HUES48 (cell line): ENCODE results near the gene EPHB6.

ENCODE experiments used
- H3K27ac ChIP-seq: one replicate; pipeline ENCODE4 v1.7.0; 2013; ENCODE audit warnings: low read depth, low read length, inconsistent platforms
- H3K27me3 ChIP-seq: 2 replicates; pipeline ENCODE4 v1.6.1; 2013; ENCODE audit warnings: mild to moderate bottlenecking, low read length; ENCODE audit not compliant: control insufficient read depth, insufficient read depth
- H3K36me3 ChIP-seq: 2 replicates; pipeline ENCODE4 v1.6.1; 2013; ENCODE audit warnings: low read length; ENCODE audit not compliant: control insufficient read depth, insufficient read depth
- H3K4me1 ChIP-seq: 2 replicates; pipeline ENCODE4 v1.6.1; 2013; ENCODE audit warnings: mild to moderate bottlenecking, low read length; ENCODE audit not compliant: control insufficient read depth, insufficient read depth
- H3K4me3 ChIP-seq: 2 replicates; pipeline ENCODE4 v1.5.1; 2013; ENCODE audit warnings: mild to moderate bottlenecking, low read depth, low read length
- H3K9ac ChIP-seq: 2 replicates; pipeline ENCODE4 v1.6.1; 2013; ENCODE audit warnings: mild to moderate bottlenecking, low read depth, low read length, moderate library complexity
- H3K9me3 ChIP-seq: 2 replicates; pipeline ENCODE4 v1.6.1; 2013; ENCODE audit warnings: low read length; ENCODE audit not compliant: control insufficient read depth, insufficient read depth

Gene EPHB6

GRCh38 chr7:142835487-142835886 lies 19.4 kb upstream of the EPHB6 start:
- Histone ChIP-seq H3K27me3 (no peaks in the 10 kb centered on the region), H3K4me1 (no peaks in the 10 kb centered on the region), H3K36me3 (no peaks in the 10 kb centered on the region), H3K27ac (no peak overlapping the region), H3K4me3 (no peak overlapping the region), H3K9ac (no peak overlapping the region), H3K9me3 (no peaks in the 10 kb centered on the region)

- no peaks in the 10 kb centered on the region for H3K9me3 ChIP-seq
- no peaks in the 10 kb centered on the region for H3K27me3 ChIP-seq
- H3K4me1 ChIP-seq, result no peaks in the 10 kb centered on the region
- no peaks in the 10 kb centered on the region for H3K36me3 ChIP-seq
- H3K4me3 ChIP-seq, result no peak overlapping the region
- H3K27ac ChIP-seq, result no peak overlapping the region
- no peak overlapping the region for H3K9ac ChIP-seq
These were observed 18.4 kb upstream of the EPHB6 start for GRCh38 chr7:142836426-142836825.

- no peaks in the 10 kb centered on the region for H3K27me3 ChIP-seq
- no peaks in the 10 kb centered on the region for H3K4me1 ChIP-seq
These were observed 16.2 kb upstream of the EPHB6 start for GRCh38 chr7:142838461-142839213.

GRCh38 chr7:142842251-142842766 lies 12.6 kb upstream of the EPHB6 start:
- no peaks in the 10 kb centered on the region for H3K4me1 ChIP-seq
- no peak overlapping the region for H3K4me3 ChIP-seq
- H3K27me3 ChIP-seq, result no peaks in the 10 kb centered on the region
- no peak overlapping the region for H3K9ac ChIP-seq
- no peaks in the 10 kb centered on the region for H3K9me3 ChIP-seq
- no peak overlapping the region for H3K27ac ChIP-seq
- H3K36me3 ChIP-seq, result no peaks in the 10 kb centered on the region

More at GRCh38 chr7:142838461-142839213, 16.2 kb upstream of the EPHB6 start:
- H3K36me3 ChIP-seq, result no peaks in the 10 kb centered on the region
- H3K27ac ChIP-seq, result no peak overlapping the region
- H3K9ac ChIP-seq, result no peak overlapping the region
- no peak overlapping the region for H3K4me3 ChIP-seq
- H3K9me3 ChIP-seq, result no peaks in the 10 kb centered on the region

- Histone ChIP-seq H3K36me3 (no peaks in the 10 kb centered on the region), H3K9me3 (no peaks in the 10 kb centered on the region), H3K9ac (no peak overlapping the region), H3K27ac (no peak overlapping the region), H3K4me3 (no peak overlapping the region), H3K4me1 (no peaks in the 10 kb centered on the region), H3K27me3 (no peaks in the 10 kb centered on the region)
These were observed 7.5 kb upstream of the EPHB6 start for GRCh38 chr7:142847353-142847752.

- H3K36me3 ChIP-seq, result no peaks in the 10 kb centered on the region
- no peak overlapping the region for H3K9ac ChIP-seq
- no peaks in the 10 kb centered on the region for H3K9me3 ChIP-seq
- peaks cover 6% of the 10 kb centered on the region for H3K4me1 ChIP-seq
- H3K27me3 ChIP-seq, result peaks cover 13% of the 10 kb centered on the region
- H3K27ac ChIP-seq, result no peak overlapping the region
- H3K4me3 ChIP-seq, result no peak overlapping the region
These were observed 3.6 kb upstream of the EPHB6 start for GRCh38 chr7:142851269-142851668.

- Histone ChIP-seq H3K4me3 (no peak overlapping the region), H3K36me3 (no peaks in the 10 kb centered on the region), H3K9ac (no peak overlapping the region), H3K27ac (no peak overlapping the region), H3K27me3 (peaks cover 20% of the 10 kb centered on the region), H3K4me1 (peaks cover 6% of the 10 kb centered on the region), H3K9me3 (no peaks in the 10 kb centered on the region)
These were observed 3.0 kb upstream of the EPHB6 start for GRCh38 chr7:142851919-142852318.

GRCh38 chr7:142853739-142854371 lies 1.0 kb upstream of the EPHB6 start:
- peak overlapping the region; percentile 52; the same call in 1 of the 2 replicates for H3K9ac ChIP-seq
- no peaks in the 10 kb centered on the region for H3K36me3 ChIP-seq

GRCh38 chr7:142855114-142855743 lies 353 bp downstream of the EPHB6 start:
- Histone ChIP-seq H3K27ac (no peak overlapping the region), H3K27me3 (peaks cover 21% of the 10 kb centered on the region), H3K36me3 (no peaks in the 10 kb centered on the region), H3K4me1 (peaks cover 6% of the 10 kb centered on the region), H3K4me3 (peak overlapping the region; percentile 91), H3K9ac (no peak overlapping the region), H3K9me3 (no peaks in the 10 kb centered on the region)

More at GRCh38 chr7:142853739-142854371, 1.0 kb upstream of the EPHB6 start:
- H3K27me3 ChIP-seq, result peaks cover 21% of the 10 kb centered on the region
- H3K9me3 ChIP-seq, result no peaks in the 10 kb centered on the region
- peak overlapping the region; percentile 91 for H3K4me3 ChIP-seq
- peak overlapping the region; percentile 67 for H3K27ac ChIP-seq
- H3K4me1 ChIP-seq, result peaks cover 6% of the 10 kb centered on the region

- H3K27me3 ChIP-seq, result peaks cover 21% of the 10 kb centered on the region
- H3K36me3 ChIP-seq, result no peaks in the 10 kb centered on the region
- no peaks in the 10 kb centered on the region for H3K9me3 ChIP-seq
- no peak overlapping the region for H3K9ac ChIP-seq
- H3K4me3 ChIP-seq, result peak overlapping the region; percentile 91
- H3K27ac ChIP-seq, result no peak overlapping the region
- peaks cover 7% of the 10 kb centered on the region for H3K4me1 ChIP-seq
These were observed 1.1 kb downstream of the EPHB6 start for GRCh38 chr7:142855756-142856564.
